GM19043 (cell line): ENCODE results near the gene LGI4.
"Not testable (repeated sequence)": the region's sequence is repeated elsewhere in the genome, so short reads cannot be mapped to it uniquely, and the experiment has no call there.

Source experiments
- ATAC-seq: cut with Tn5 transposase; IDR thresholded peaks from one replicate; pipeline ENCODE4 v1.9.1; 2021; ENCODE audit warnings: low read depth; ENCODE audit not compliant: unreplicated experiment

LGI4 gene

GRCh38 chr19:35161434-35161743, 26.5 kb upstream of the LGI4 start:
- ATAC-seq, result no peak

GRCh38 chr19:35160629-35161433, 26.0 kb upstream of the LGI4 start:
- no peak for ATAC-seq

GRCh38 chr19:35159606-35160005, 24.7 kb upstream of the LGI4 start:
- no peak for ATAC-seq

- ATAC-seq, result no peak
Observed at GRCh38 chr19:35157431-35157830, 22.6 kb upstream of the LGI4 start.

- no peak for ATAC-seq
Observed at GRCh38 chr19:35156673-35157014, 21.8 kb upstream of the LGI4 start.

GRCh38 chr19:35155981-35156672, 21.3 kb upstream of the LGI4 start:
- ATAC-seq, result no peak

GRCh38 chr19:35155441-35155840, 20.6 kb upstream of the LGI4 start:
- ATAC-seq, result no peak

GRCh38 chr19:35154525-35155406, 19.9 kb upstream of the LGI4 start, which contains the start of gene FXYD5:
Gene FXYD5, plus strand, starts transcription at chr19:35154735. Its CDS starts 816 bp downstream, at chr19:35155551.
- ATAC-seq, result no peak

- ATAC-seq, result no peak
Observed at GRCh38 chr19:35153701-35154524, 19.1 kb upstream of the LGI4 start.

- not testable (repeated sequence) for ATAC-seq
Observed at GRCh38 chr19:35153129-35153522, 18.3 kb upstream of the LGI4 start.

GRCh38 chr19:35151273-35152065, 16.6 kb upstream of the LGI4 start:
- ATAC-seq, result no peak

- ATAC-seq, result no peak
Observed at GRCh38 chr19:35150445-35150844, 15.6 kb upstream of the LGI4 start.

- ATAC-seq, result no peak
Observed at GRCh38 chr19:35149463-35149862, 14.6 kb upstream of the LGI4 start.

GRCh38 chr19:35146746-35147459, 12.0 kb upstream of the LGI4 start:
- ATAC-seq, result no peak

- ATAC-seq, result no peak
Observed at GRCh38 chr19:35144600-35145436, 10.0 kb upstream of the LGI4 start.

GRCh38 chr19:35144259-35144599, 9.4 kb upstream of the LGI4 start:
- ATAC-seq, result no peak

- no peak for ATAC-seq
Observed at GRCh38 chr19:35143818-35144217, 9.0 kb upstream of the LGI4 start.

- no peak for ATAC-seq
Observed at GRCh38 chr19:35143231-35143715, 8.4 kb upstream of the LGI4 start, which contains the start of gene FXYD7. Gene FXYD7, plus strand, starts transcription at chr19:35143255. Its CDS starts 79 bp downstream, at chr19:35143334.
